GM18505 (cell line): ENCODE measurements around the gene KBTBD12.
"Not testable (repeated sequence)": the region's sequence is repeated elsewhere in the genome, so short reads cannot be mapped to it uniquely, and the experiment has no call there.

ENCODE experiments used
- ATAC-seq: cut with Tn5 transposase; IDR thresholded peaks from one replicate; pipeline ENCODE4 v1.9.1; 2021; ENCODE audit not compliant: unreplicated experiment
- POLR2A ChIP-seq: IDR thresholded peaks from 4 replicates; pipeline ENCODE4 v1.6.1; 2011; ENCODE audit warnings: borderline replicate concordance; ENCODE audit not compliant: insufficient read depth, insufficient read length; ENCODE audit errors: extremely low read depth

The KBTBD12 gene

DNA sequence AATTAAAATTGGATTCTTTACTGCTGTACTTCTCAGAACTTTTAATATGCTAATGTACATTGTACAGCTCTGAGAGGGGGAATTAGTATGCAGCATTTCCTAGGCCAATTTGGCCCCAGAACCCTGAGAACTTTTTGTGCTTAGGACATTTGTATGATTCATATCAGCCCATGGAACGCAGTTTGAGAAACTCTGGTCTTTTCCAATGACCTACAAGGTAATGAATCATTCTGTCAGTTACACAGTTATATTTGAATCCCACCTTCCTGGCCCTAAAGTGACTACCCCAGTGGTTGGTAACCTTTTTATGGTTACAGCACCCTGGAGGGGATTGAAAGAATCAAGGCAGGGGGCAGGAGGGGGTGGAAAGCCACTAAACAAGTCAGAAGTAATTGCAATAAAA lies 25.6 kb upstream of the KBTBD12 start:
- ATAC-seq: no peak
- TF ChIP-seq POLR2A: no peak

DNA sequence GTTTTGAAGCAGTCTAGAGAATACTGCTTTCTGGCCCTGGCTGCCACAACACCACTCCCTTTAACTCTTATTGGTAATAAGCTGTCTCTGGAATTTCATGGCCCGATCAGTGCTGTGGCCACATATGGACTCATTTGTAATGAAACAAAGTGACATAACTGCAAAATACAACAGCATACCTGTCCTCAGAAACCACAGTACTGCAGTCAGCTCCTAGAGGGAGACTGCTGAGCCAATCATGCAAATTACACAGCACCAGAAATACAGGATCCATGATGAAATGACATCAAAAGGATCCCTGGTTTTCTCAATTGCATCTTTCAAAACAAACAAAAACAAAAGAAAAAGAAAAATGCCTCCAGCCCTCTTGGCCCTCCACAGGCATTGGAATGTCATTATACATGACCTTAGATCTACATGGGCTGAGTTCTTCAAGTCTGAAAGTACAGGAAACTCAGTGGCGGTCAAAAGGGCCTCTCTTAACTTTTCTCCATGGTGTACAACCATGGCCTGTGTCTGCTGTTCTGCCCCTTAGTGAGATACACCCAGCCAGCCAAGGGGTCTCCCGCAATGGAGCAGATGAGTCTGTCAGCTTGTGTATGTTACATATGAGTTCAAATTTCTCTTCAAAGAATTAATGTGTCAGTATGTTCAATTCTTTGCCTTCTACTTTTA lies 24.9 kb upstream of the KBTBD12 start:
- no peak for ATAC-seq

DNA sequence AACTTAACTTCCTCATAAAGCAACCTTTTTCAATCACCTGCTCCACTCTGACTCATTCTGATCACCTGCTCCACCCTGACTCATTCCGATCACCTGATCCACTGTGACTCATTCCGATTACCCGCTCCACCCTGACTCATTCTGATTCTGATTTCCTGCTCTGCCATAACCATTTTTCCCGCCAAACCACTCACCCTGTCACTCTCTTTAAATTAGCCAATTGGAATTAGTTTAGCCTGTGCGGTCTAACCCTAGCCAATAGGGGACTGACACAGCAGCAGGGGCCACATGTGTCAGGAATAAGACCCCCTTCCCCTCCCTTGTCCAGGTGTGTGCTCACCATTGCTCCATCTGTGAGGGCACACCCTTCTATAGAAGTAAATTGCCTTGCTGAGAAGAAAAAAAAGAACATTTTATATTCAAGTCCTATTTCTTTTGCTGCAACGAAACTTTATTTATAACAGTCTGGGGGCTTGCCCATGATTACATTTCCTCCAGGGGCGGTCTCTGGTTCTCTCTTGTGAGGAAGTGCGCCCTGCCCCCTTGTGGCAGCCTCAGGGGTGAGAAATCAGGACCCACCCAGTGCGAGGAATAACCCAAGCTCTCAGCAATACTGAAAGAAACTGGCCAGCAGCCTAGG lies 24.3 kb upstream of the KBTBD12 start:
- ATAC-seq: not testable (repeated sequence)

More for the DNA sequence above, 24.9 kb upstream of the KBTBD12 start:
- no peak for TF ChIP-seq POLR2A

DNA sequence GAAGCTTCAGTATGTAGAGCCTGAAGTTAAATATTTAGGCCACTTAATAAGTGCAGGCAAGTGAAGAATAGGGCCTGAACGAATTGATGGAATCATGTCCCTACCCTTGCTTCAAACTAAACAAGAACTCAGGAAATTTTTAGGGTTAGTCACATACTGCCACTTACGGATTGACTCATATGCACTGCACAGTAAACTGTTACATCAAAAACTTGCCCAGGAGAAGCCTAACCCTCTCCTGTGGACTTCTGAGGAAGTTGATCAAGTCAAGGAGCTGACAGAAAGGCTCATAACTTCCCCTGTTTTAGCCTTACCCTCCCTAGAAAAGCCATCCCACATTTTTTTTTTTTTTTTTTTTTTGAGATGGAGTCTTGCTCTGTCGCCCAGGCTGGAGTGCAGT lies 20.6 kb upstream of the KBTBD12 start:
- TF ChIP-seq POLR2A: no peak

DNA sequence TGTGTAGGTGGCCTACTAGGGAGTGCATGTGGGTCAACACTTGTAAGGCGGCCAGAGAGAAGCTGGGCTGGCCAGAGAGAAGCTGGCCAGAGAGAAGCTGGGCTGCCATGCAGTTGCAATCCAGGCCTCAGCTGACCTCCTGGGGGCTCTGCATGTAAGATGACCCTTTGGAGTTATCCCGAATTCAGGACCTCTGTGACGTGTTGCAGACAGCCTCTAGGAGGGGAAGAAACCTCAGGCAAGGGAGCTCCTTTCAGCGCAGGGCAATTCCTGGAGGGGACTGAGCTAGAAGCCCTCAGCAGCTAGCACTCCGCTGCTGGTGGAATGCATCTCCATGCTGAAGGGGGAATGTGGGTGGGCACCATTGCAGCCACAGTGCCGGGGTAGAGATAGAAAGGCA lies 15.8 kb upstream of the KBTBD12 start:
- no peak for ATAC-seq
- TF ChIP-seq POLR2A: no peak

More for the DNA sequence above, 20.6 kb upstream of the KBTBD12 start:
- ATAC-seq: no peak

DNA sequence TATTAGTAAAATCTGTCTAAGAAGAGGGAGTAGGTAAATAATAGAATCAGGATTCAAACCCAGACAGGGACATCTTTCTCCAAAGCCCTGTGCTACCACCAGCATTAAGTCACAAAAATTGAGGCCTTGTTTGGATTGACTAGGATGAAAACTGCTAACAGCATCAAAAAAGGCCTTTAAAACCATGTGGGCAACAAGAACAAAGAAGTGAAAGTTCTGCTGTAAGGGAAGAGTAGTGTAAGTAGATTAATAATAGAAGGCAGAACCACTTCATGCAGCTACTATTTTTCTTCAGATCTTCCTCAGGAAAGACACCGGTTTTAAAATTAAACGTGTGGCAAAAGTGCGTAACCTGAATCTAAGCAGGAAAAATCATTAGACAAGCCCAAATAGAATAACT lies 15.3 kb upstream of the KBTBD12 start:
- ATAC-seq: no peak
- TF ChIP-seq POLR2A: no peak

DNA sequence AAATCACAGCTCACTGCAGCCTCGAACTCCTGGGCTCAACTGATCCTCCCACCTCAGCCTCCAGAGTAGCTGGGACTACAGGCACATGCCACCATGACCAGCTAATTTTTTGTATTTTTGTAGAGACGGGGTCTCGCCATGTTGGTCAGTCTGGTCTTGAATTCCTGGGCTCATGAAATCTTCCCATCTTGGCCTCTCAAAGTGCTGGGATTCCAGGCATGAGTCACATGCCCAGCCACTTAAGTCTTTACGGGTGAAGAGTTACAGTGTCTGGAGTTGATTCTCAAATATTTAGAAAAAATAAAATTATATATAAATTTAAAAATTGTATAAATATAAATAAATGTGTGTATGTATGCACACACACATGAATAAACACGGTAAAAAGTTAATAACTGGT lies 14.5 kb upstream of the KBTBD12 start:
- no peak for ATAC-seq
- TF ChIP-seq POLR2A: no peak

DNA sequence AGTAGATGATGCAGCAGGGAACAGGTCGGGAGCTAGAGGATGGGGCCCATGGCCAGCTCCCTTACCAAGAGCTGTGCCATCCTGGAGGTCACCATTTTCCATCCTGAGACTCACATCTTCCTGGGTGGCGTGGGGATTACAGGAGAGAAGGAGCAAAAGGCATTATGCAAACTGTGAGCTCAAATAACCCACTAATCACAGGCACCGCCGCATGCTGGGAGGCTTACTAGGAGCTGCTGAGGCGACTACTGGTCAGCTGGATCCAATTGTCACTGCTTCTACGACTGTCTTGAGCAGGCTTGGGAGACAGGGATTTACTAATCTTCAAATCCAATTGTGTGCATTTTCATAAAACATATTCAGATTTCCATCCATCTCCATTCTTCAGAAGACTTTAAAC lies 12.5 kb upstream of the KBTBD12 start:
- no peak for TF ChIP-seq POLR2A
- no peak for ATAC-seq

DNA sequence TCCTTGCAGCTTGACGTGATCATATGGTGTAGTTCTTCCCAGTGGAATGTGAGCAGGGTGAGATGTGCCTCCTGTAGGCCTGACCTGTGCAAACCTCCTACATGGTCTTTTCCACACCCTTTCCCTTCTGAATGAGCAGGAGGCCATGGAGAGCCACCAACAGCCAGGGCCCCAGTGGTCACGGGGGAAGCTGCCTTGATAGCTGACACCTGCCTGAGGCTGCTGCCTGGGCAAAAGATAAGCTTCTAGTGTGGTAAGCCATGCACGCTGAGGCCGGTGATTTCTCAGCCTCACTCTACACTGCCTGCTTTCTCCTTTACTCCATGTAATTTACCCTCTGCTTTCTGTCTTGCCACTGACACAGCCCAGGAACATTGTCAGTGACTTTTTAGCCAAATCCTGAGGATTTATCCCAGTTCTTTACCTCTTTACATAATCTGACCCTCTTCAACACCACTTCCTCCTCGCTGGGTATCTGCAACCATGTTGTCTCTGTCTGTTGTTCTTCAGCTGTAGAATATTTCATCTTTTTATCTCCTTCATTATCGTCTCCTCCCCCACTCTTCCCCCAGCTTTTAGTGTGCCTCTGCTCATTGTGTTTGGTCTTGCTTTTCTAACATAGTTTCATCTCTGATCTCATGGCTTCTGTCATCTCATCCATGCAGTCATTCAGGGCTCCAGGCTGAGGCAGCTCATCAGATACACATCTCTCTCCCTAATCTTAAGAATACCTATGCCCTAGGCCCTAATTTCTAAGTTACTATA lies 11.2 kb upstream of the KBTBD12 start:
- TF ChIP-seq POLR2A: no peak
- ATAC-seq: no peak

DNA sequence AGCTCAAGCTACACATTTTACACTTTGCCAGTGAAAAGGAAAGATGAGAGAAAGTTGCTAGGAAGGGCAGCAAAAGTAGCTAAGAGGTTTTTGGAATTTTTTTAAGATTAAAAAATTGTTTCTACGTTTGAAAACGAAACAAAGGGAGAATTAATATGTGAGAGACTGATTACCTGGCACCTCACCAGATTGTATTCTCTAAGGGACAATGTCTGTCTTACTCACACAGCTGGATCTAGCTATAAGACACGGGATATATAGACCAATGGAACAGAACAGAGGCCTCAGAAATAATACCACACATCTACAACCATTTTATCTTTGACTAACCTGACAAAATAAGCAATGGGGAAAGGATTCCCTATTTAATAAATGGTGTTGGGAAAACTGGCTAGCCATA lies 9.5 kb upstream of the KBTBD12 start:
- TF ChIP-seq POLR2A: no peak
- no peak for ATAC-seq

DNA sequence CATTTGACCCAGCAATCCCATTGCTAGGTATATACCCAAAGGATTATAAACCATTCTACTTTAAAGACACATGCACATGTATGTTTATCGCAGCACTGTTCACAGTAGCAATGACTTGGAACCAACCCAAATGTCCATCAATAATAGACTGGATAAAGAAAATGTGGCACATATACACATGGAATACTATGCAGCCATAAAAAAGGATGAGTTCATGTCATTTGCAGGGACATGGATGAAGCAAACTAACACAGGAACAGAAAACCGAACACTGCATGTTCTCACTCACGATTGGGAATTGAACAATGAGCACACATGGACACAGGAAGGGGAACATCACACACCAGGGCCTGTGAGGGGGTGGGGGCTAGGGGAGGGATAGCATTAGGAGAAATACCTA lies 8.4 kb upstream of the KBTBD12 start:
- not testable (repeated sequence) for ATAC-seq

DNA sequence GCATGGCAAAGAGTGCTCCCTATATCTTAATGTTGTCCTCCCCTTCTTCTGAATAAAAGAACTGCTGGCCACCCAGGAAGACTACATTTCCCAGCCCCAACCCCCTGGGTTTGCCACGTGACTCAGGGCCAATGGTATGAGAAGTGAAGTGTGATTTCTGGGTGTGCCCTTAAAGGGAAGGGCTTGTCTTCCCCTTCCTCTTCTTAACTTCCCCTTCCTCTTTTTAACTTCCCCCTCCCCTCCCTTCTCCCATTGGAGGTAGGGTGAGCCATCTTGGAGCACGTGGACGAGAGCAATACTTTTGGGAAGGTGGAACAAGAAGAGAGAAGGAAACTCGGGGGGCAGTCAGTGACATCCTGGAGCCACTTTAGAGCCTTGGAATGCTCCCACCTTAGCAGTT lies 6.8 kb upstream of the KBTBD12 start:
- no peak for TF ChIP-seq POLR2A
- ATAC-seq: no peak

DNA sequence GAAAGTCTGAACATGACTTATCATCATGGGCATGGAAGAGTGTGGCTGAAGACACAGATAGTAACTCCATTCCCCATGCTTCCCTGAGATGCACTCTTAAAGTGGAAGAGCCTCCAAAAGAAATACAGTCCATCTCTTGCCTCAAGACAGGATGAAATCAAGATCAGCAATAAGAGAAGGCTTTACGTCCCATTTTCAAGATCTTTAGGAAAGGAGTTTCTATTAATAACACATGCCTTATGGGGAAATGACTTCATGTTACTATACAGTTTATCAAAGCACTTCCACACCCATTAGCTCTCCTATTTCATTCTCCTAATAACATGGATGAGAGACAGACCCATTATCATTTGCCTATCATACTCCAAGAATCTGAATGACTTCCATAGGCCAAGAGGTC lies 6.1 kb upstream of the KBTBD12 start:
- no peak for TF ChIP-seq POLR2A
- ATAC-seq: no peak

DNA sequence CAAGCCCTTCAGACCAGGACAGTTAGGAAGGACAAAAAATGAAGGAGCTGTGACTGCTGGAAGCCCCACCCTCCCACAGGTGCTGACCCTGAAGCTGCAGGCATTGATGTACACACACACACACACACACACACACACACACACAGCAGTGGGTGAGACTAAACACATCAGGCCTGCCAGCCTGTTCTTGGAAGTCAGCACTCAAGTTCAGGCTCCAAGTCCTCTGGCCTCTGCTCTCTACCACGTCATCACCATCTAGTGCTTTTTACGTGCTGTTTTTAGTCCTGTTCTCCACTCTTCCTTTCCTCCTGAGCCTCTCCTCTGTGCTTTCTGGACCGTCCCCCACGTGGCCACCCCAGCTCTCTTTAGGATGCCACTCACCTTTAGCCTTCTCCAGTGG lies 5.4 kb upstream of the KBTBD12 start:
- ATAC-seq: no peak
- TF ChIP-seq POLR2A: no peak

DNA sequence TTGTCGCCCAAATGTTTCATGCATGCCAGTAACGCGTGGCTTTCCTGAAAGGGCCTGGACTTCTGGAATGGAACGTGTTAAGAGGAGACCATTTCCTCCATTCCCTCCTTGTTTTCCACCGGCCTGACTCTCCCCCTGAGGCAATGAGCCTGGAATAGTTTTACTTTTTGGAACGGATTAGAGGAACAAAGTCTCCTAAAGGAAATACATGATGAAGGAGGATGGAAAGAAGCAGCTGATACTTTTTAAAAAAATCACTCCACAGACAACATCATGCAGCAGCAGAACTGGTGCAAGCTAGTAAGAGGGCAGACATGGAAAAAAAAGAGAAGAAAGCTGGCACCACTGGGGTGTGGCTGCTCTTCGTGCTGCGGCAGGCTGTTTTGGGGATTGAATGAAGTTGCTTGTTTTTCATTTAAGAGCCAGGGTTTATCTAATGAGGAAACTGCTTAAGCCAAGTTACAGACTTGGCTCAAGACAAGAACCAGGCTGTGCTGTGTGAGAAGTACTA lies 3.6 kb upstream of the KBTBD12 start:
- no peak for ATAC-seq
- no peak for TF ChIP-seq POLR2A

DNA sequence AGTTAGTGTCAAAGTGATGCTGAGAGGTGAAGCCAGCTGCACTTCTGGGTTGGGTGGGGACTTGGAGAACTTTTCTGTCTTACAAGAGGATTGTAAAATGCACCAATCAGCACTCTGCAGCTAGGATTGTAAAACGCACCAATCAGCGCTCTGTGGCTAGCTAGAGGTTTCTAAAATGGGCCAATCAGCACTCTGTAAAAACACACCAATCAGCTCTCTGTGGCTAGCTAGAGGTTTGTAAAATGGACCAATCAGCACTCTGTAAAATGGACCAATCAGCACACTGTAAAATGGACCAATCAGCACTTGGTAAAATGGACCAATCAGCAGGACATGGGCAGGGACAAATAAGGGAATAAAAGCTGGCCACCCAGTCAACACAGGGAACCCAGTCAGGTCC lies 1.2 kb upstream of the KBTBD12 start:
- ATAC-seq: not testable (repeated sequence)
